NCI-H345 treated with DMSO at 0.1 percent for 48 hours (cell line): ENCODE measurements around the gene ANO4.
"Not testable (repeated sequence)": the region's sequence is repeated elsewhere in the genome, so short reads cannot be mapped to it uniquely, and the experiment has no call there.

Experiments
- DNase-seq: peaks from one replicate; lab custom pipeline; 2025; ENCODE audit not compliant: unreplicated experiment; lab: John Stamatoyannopoulos, UW

Gene ANO4

GRCh38 chr12:101039848-101040531 lies 245.4 kb downstream of the ANO4 start:
- no peak for DNase-seq

- no peak for DNase-seq
Observed at GRCh38 chr12:101040936-101041335, 246.4 kb downstream of the ANO4 start.

- DNase-seq = peak; percentile 75
Observed at GRCh38 chr12:101042211-101042610, 247.6 kb downstream of the ANO4 start.

- DNase-seq = no peak
Observed at GRCh38 chr12:101044512-101045059, 250.0 kb downstream of the ANO4 start.

GRCh38 chr12:101045486-101046464 lies 251.2 kb downstream of the ANO4 start:
- no peak for DNase-seq

GRCh38 chr12:101047652-101048051 lies 253.1 kb downstream of the ANO4 start:
- DNase-seq = no peak

- DNase-seq = no peak
Observed at GRCh38 chr12:101050631-101051030, 256.1 kb downstream of the ANO4 start.

GRCh38 chr12:101051151-101051550 lies 256.6 kb downstream of the ANO4 start:
- DNase-seq = no peak

GRCh38 chr12:101051901-101052550 lies 257.4 kb downstream of the ANO4 start:
- DNase-seq = no peak

- DNase-seq = no peak
Observed at GRCh38 chr12:101053203-101053602, 258.6 kb downstream of the ANO4 start.

- no peak for DNase-seq
Observed at GRCh38 chr12:101055940-101056339, 261.4 kb downstream of the ANO4 start.

GRCh38 chr12:101062508-101062907 lies 267.9 kb downstream of the ANO4 start:
- DNase-seq = not testable (repeated sequence)

GRCh38 chr12:101064721-101065120 lies 270.1 kb downstream of the ANO4 start:
- DNase-seq = no peak

GRCh38 chr12:101066489-101066888 lies 271.9 kb downstream of the ANO4 start:
- DNase-seq = no peak

GRCh38 chr12:101068402-101068801 lies 273.8 kb downstream of the ANO4 start:
- no peak for DNase-seq

GRCh38 chr12:101068836-101069235 lies 274.3 kb downstream of the ANO4 start:
- no peak for DNase-seq

GRCh38 chr12:101074940-101075680 lies 280.5 kb downstream of the ANO4 start:
- no peak for DNase-seq

- no peak for DNase-seq
Observed at GRCh38 chr12:101076921-101077320, 282.3 kb downstream of the ANO4 start.

- no peak for DNase-seq
Observed at GRCh38 chr12:101077791-101078528, 283.4 kb downstream of the ANO4 start.
